ENCODE measurements around the gene TANGO2.

TANGO2 gene

GRCh38 chr22:20109411-20110358 is 88.8 kb downstream of the TANGO2 start:
- Histone ChIP-seq H2BK120ac (ENCODE audit: insufficient read depth, low read length, poor library complexity) (no peak overlapping the region), H3K18ac (ENCODE audit: low read length) (no peak overlapping the region), H3K27me3 (ENCODE audit: insufficient read depth, low read length) (no peaks in the 10 kb centered on the region), H4K91ac (ENCODE audit: low read depth, low read length) (no peak overlapping the region), H4K12ac (ENCODE audit: low read depth, low read length) (no peak overlapping the region), H3K9me3 (ENCODE audit: insufficient read depth, low read depth, low read length) (no peaks in the 10 kb centered on the region), H3K36me3 (ENCODE audit: control insufficient read depth in 1 of 2, insufficient read depth in 2 of 2, low read length in 2 of 2) (peaks cover 97% of the 10 kb centered on the region in 2 experiments), H3K4ac (ENCODE audit: low read depth, low read length) (no peak overlapping the region), H2BK12ac (ENCODE audit: low read length) (no peak overlapping the region), H3K4me1 (ENCODE audit: control insufficient read depth in 1 of 2, insufficient read depth in 2 of 2, low read length in 2 of 2) (no peaks in the 10 kb centered on the region), H3K79me2 (ENCODE audit: control insufficient read depth, insufficient read depth, low read length, poor library complexity) (no peaks in the 10 kb centered on the region), H3K14ac (ENCODE audit: low read length) (no peak overlapping the region), H2BK5ac (ENCODE audit: low read depth, low read length, poor library complexity) (no peak overlapping the region), H3K4me2 (ENCODE audit: low read length) (no peak overlapping the region), H3K9ac (ENCODE audit: low read length) (no peak overlapping the region), H4K8ac (ENCODE audit: low read depth, low read length) (no peak overlapping the region), H2AFZ (ENCODE audit: insufficient read depth, low read length, poor library complexity) (no peak overlapping the region), H3K27ac (ENCODE audit: low read depth, low read length) (no peak overlapping the region), H2AK5ac (ENCODE audit: low read length) (no peak overlapping the region), H3K4me3 (ENCODE audit: low read depth, low read length) (no peak overlapping the region), H3K23ac (ENCODE audit: low read length) (no peak overlapping the region), H3K79me1 (ENCODE audit: low read length) (no peaks in the 10 kb centered on the region)
- DNase-seq = no peak
- WGBS (ENCODE audit: extremely low coverage, insufficient coverage, insufficient read length) = no CpG with 5 or more reads among the region's 23 CpGs

DNA sequence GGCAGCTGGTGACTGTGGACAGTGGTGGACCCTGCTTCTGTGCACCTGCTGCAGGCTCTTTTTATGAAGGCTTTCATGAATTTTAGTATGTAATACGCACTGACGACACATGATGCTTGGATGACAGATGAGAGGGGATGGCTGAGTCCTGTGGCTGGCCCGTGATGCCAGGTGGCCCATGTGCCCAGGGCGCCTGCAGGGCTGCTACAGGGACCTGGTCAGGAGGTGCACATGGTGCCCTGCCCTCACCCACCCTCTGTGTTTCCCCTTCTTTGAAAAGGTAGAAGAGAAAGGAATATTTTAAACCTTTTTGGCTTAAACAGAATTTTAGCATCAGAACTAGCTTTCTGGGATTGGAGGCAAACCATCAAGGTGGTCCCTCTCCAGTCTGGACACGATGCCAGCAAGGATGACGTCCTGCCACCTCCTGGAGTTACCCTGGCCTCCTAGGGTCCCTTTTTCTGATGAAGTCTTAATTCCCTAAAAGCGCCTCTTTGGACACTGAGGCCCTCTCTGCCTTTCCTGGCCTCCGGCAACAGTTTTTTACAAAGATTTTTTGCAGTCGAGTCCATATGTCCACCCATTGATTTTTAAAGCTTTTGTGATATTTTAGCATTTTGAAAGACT is 89.6 kb downstream of the TANGO2 start:
- Histone ChIP-seq H3K27me3 (ENCODE audit: insufficient read depth, low read length) (no peaks in the 10 kb centered on the region), H4K91ac (ENCODE audit: low read depth, low read length) (no peak overlapping the region), H3K9me3 (ENCODE audit: insufficient read depth, low read depth, low read length) (no peaks in the 10 kb centered on the region), H2BK120ac (ENCODE audit: insufficient read depth, low read length, poor library complexity) (no peak overlapping the region), H3K9ac (ENCODE audit: low read length) (no peak overlapping the region), H3K4me1 (ENCODE audit: control insufficient read depth in 1 of 2, insufficient read depth in 2 of 2, low read length in 2 of 2) (no peaks in the 10 kb centered on the region), H3K27ac (ENCODE audit: low read depth, low read length) (no peak overlapping the region), H3K36me3 (ENCODE audit: control insufficient read depth in 1 of 2, insufficient read depth in 2 of 2, low read length in 2 of 2) (peaks cover 97% of the 10 kb centered on the region in 2 experiments), H4K12ac (ENCODE audit: low read depth, low read length) (no peak overlapping the region), H2BK5ac (ENCODE audit: low read depth, low read length, poor library complexity) (no peak overlapping the region), H3K4ac (ENCODE audit: low read depth, low read length) (no peak overlapping the region), H4K8ac (ENCODE audit: low read depth, low read length) (no peak overlapping the region), H3K79me2 (ENCODE audit: control insufficient read depth, insufficient read depth, low read length, poor library complexity) (no peaks in the 10 kb centered on the region), H2BK12ac (ENCODE audit: low read length) (no peak overlapping the region), H3K18ac (ENCODE audit: low read length) (no peak overlapping the region), H3K4me2 (ENCODE audit: low read length) (no peak overlapping the region), H3K79me1 (ENCODE audit: low read length) (no peaks in the 10 kb centered on the region), H2AK5ac (ENCODE audit: low read length) (no peak overlapping the region), H3K14ac (ENCODE audit: low read length) (no peak overlapping the region), H3K23ac (ENCODE audit: low read length) (no peak overlapping the region), H2AFZ (ENCODE audit: insufficient read depth, low read length, poor library complexity) (no peak overlapping the region), H3K4me3 (ENCODE audit: low read depth, low read length) (no peak overlapping the region)
- no CpG with 5 or more reads among the region's 9 CpGs for WGBS (ENCODE audit: extremely low coverage, insufficient coverage, insufficient read length)
- no peak for DNase-seq

DNA sequence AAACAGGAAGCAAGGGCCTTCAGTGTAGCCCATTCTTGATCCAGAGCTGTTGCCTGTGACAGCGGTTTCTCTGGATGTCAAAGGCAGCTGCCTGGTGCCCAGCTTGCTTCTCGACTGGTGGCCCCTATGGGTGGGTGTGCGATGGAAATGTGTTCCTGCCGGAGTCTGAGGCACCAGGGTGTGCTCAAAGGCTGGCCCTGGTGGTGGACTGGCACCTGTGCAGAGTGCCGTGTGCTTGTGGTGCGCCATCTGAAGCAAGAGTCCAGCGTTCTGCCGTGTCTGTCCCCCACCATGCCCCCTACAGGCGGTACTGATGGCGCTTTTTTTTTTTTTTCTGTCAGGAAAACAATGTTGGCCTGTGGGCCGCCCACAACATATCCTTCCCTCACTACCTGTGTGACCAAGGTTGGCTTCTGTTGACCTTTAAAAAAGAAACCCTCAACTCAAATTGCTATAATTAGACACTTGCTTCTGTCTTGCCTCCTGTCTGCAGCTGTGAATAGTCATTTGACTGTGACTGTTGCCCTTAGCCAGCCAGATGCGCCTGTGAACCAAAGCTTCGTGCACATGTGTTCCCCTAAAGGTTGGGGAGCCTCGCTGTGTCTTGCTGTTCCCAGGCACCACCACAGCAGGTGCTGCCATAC is 90.3 kb downstream of the TANGO2 start:
- no peak overlapping the region for H3K27ac ChIP-seq (ENCODE audit: low read depth, low read length)
- peaks cover 2% of the 10 kb centered on the region in 2 experiments for H3K4me1 ChIP-seq (ENCODE audit: control insufficient read depth in 1 of 2, insufficient read depth in 2 of 2, low read length in 2 of 2)
- H4K12ac ChIP-seq (ENCODE audit: low read depth, low read length) = no peak overlapping the region
- H3K36me3 ChIP-seq (ENCODE audit: control insufficient read depth in 1 of 2, insufficient read depth in 2 of 2, low read length in 2 of 2) = peaks cover 95 to 97% of the 10 kb centered on the region in 2 experiments
- H4K91ac ChIP-seq (ENCODE audit: low read depth, low read length) = no peak overlapping the region
- H3K18ac ChIP-seq (ENCODE audit: low read length) = no peak overlapping the region
- no peak overlapping the region for H4K8ac ChIP-seq (ENCODE audit: low read depth, low read length)
- H3K9ac ChIP-seq (ENCODE audit: low read length) = no peak overlapping the region
- no CpG with 5 or more reads among the region's 14 CpGs for WGBS (ENCODE audit: extremely low coverage, insufficient coverage, insufficient read length)
- H3K27me3 ChIP-seq (ENCODE audit: insufficient read depth, low read length) = no peaks in the 10 kb centered on the region
- no peak overlapping the region for H2BK120ac ChIP-seq (ENCODE audit: insufficient read depth, low read length, poor library complexity)
- no peak overlapping the region for H2BK5ac ChIP-seq (ENCODE audit: low read depth, low read length, poor library complexity)
- no peak overlapping the region for H3K14ac ChIP-seq (ENCODE audit: low read length)
- H3K9me3 ChIP-seq (ENCODE audit: insufficient read depth, low read depth, low read length) = no peaks in the 10 kb centered on the region
- peak; percentile 31 to 44 for DNase-seq
- no peak overlapping the region for H3K4me3 ChIP-seq (ENCODE audit: low read depth, low read length)
- no peak overlapping the region for H2AFZ ChIP-seq (ENCODE audit: insufficient read depth, low read length, poor library complexity)
- no peak overlapping the region for H2AK5ac ChIP-seq (ENCODE audit: low read length)
- no peak overlapping the region for H2BK12ac ChIP-seq (ENCODE audit: low read length)
- no peak overlapping the region for H3K4me2 ChIP-seq (ENCODE audit: low read length)
- H3K23ac ChIP-seq (ENCODE audit: low read length) = no peak overlapping the region
- no peaks in the 10 kb centered on the region for H3K79me1 ChIP-seq (ENCODE audit: low read length)
- no peaks in the 10 kb centered on the region for H3K79me2 ChIP-seq (ENCODE audit: control insufficient read depth, insufficient read depth, low read length, poor library complexity)
- no peak overlapping the region for H3K4ac ChIP-seq (ENCODE audit: low read depth, low read length)

GRCh38 chr22:20111689-20112622 is 91.0 kb downstream of the TANGO2 start:
- H3K79me1 ChIP-seq (ENCODE audit: low read length) = peaks cover 6% of the 10 kb centered on the region
- no peaks in the 10 kb centered on the region for H3K9me3 ChIP-seq (ENCODE audit: insufficient read depth, low read depth, low read length)
- no peak overlapping the region for H3K18ac ChIP-seq (ENCODE audit: low read length)
- no peak for DNase-seq
- H2AK5ac ChIP-seq (ENCODE audit: low read length) = no peak overlapping the region
- peaks cover 87 to 89% of the 10 kb centered on the region in 2 experiments for H3K36me3 ChIP-seq (ENCODE audit: control insufficient read depth in 1 of 2, insufficient read depth in 2 of 2, low read length in 2 of 2)
- peaks cover 7% of the 10 kb centered on the region for H3K79me2 ChIP-seq (ENCODE audit: control insufficient read depth, insufficient read depth, low read length, poor library complexity)
- H3K14ac ChIP-seq (ENCODE audit: low read length) = no peak overlapping the region
- H3K27ac ChIP-seq (ENCODE audit: low read depth, low read length) = no peak overlapping the region
- H2BK12ac ChIP-seq (ENCODE audit: low read length) = no peak overlapping the region
- H3K4me1 ChIP-seq (ENCODE audit: control insufficient read depth in 1 of 2, insufficient read depth in 2 of 2, low read length in 2 of 2) = peaks cover 2 to 5% of the 10 kb centered on the region in 2 experiments
- no peak overlapping the region for H4K12ac ChIP-seq (ENCODE audit: low read depth, low read length)
- H3K9ac ChIP-seq (ENCODE audit: low read length) = no peak overlapping the region
- H3K23ac ChIP-seq (ENCODE audit: low read length) = no peak overlapping the region
- no peak overlapping the region for H2BK120ac ChIP-seq (ENCODE audit: insufficient read depth, low read length, poor library complexity)
- H2AFZ ChIP-seq (ENCODE audit: insufficient read depth, low read length, poor library complexity) = no peak overlapping the region
- no peak overlapping the region for H3K4me3 ChIP-seq (ENCODE audit: low read depth, low read length)
- H3K4me2 ChIP-seq (ENCODE audit: low read length) = no peak overlapping the region
- no peak overlapping the region for H4K8ac ChIP-seq (ENCODE audit: low read depth, low read length)
- no peak overlapping the region for H3K4ac ChIP-seq (ENCODE audit: low read depth, low read length)
- no peak overlapping the region for H4K91ac ChIP-seq (ENCODE audit: low read depth, low read length)
- H2BK5ac ChIP-seq (ENCODE audit: low read depth, low read length, poor library complexity) = no peak overlapping the region
- WGBS (ENCODE audit: extremely low coverage, insufficient coverage, insufficient read length) = no CpG with 5 or more reads among the region's 7 CpGs
- no peaks in the 10 kb centered on the region for H3K27me3 ChIP-seq (ENCODE audit: insufficient read depth, low read length)
